Measurements from ENCODE around the gene MXRA5.

The MXRA5 gene

GRCh38 chrX:3312109-3312508, 34.3 kb downstream of the MXRA5 start:
- ChIA-PET CTCF (no interaction called here), POLR2A (no interaction called here)
- H3K4me3 ChIP-seq (ENCODE audit: low read depth, low read length): no peak overlapping the region
- DNase-seq (ENCODE audit: low read depth, low spot score): no peak
- no peak for TF ChIP-seq CTCF (IDR thresholded peaks at IDR 0.05; ENCODE audit: insufficient read depth, low read length, missing control alignments)

DNA sequence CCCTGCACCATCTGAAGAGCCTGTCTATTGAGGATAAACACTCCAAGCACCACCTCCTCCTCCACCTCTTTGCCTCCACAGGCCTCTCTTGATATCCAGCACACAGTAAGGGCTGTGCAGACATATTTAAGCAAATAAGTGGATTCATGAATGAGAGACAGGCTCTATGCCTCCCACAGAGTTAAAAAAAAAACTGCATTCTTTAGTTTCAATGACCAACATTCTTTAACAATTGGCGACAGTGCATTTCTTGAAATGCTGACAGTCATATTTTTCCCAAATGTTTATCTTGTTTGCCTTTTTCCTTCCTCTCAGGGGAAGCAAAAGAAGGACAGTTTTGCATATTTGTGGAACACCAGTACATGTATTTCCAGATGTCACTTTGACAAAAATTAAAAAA, 38.6 kb downstream of the MXRA5 start:
- POLR2A ChIA-PET: no interaction called here

GRCh38 chrX:3299636-3300035, 46.8 kb downstream of the MXRA5 start:
- ChIA-PET CTCF (no interaction called here), POLR2A (no interaction called here)
- no peak for DNase-seq (ENCODE audit: low read depth, low spot score)
- H3K4me3 ChIP-seq (ENCODE audit: low read depth, low read length): no peak overlapping the region
- TF ChIP-seq CTCF (IDR thresholded peaks at IDR 0.05; ENCODE audit: insufficient read depth, low read length, missing control alignments): no peak

More for the DNA sequence above, 38.6 kb downstream of the MXRA5 start:
- no peak overlapping the region for H3K4me3 ChIP-seq (ENCODE audit: low read depth, low read length)
- no peak for TF ChIP-seq CTCF (IDR thresholded peaks at IDR 0.05; ENCODE audit: insufficient read depth, low read length, missing control alignments)
- DNase-seq (ENCODE audit: low read depth, low spot score): no peak
- CTCF ChIA-PET: no interaction called here

- ChIA-PET CTCF (no interaction called here), POLR2A (no interaction called here)
- DNase-seq (ENCODE audit: low read depth, low spot score): no peak
- H3K4me3 ChIP-seq (ENCODE audit: low read depth, low read length): no peak overlapping the region
- TF ChIP-seq CTCF (IDR thresholded peaks at IDR 0.05; ENCODE audit: insufficient read depth, low read length, missing control alignments): no peak
Measured at GRCh38 chrX:3295731-3296130, 50.7 kb downstream of the MXRA5 start.

- ChIA-PET CTCF (no interaction called here), POLR2A (no interaction called here)
- no peak for TF ChIP-seq CTCF (IDR thresholded peaks at IDR 0.05; ENCODE audit: insufficient read depth, low read length, missing control alignments)
- H3K4me3 ChIP-seq (ENCODE audit: low read depth, low read length): no peak overlapping the region
- DNase-seq (ENCODE audit: low read depth, low spot score): no peak
Measured at GRCh38 chrX:3293251-3293650, 53.2 kb downstream of the MXRA5 start.

- DNase-seq (ENCODE audit: low read depth, low spot score): no peak
- no peak overlapping the region for H3K4me3 ChIP-seq (ENCODE audit: low read depth, low read length)
- CTCF ChIA-PET: no interaction called here
- POLR2A ChIA-PET: no interaction called here
- no peak for TF ChIP-seq CTCF (IDR thresholded peaks at IDR 0.05; ENCODE audit: insufficient read depth, low read length, missing control alignments)
Measured at GRCh38 chrX:3290561-3290960, 55.9 kb downstream of the MXRA5 start.
